Right ventricle myocardium inferior (tissue), 1 donor: ENCODE measurements around the gene VPS26B. TPM values are rescaled to one million over a fixed set of nuclear protein-coding genes. Genes with fewer than 3 reads are reported as not detected.
"Not testable (repeated sequence)": the region's sequence is repeated elsewhere in the genome, so short reads cannot be mapped to it uniquely, and the experiment has no call there.

Experiments
- ATAC-seq: fragments of 200-7000 bp; cut with Tn5 transposase; one replicate; pipeline ENCODE4 v1.9.1; 2020; ENCODE audit warnings: mild to moderate bottlenecking, moderate library complexity
- DNase-seq: peaks from one replicate; pipeline ENCODE4 v3.0.0; 2021; ENCODE audit errors: missing footprints
- intact Hi-C: fragments of 100-400 bp; cut with DNase I; formaldehyde crosslinking; loops from one replicate; pipeline ENCODE4 v1.11.0; 2022
- total RNA-seq: library from RNA; stranded (reverse); fragmentation: NEBNext Ultra II Directional; extraction: Animal tissue kit (Norgen Biotek cat#: 25700); gene quantifications from one replicate; pipeline ENCODE4 v1.2.1, GENCODE V29; 2021
- donor health status: DM: no; HTN: yes; CAD: no; lungs with severe emphysema.

Gene VPS26B
- total RNA-seq, 1 donor from 2014 or later = 39.5 TPM

DNA sequence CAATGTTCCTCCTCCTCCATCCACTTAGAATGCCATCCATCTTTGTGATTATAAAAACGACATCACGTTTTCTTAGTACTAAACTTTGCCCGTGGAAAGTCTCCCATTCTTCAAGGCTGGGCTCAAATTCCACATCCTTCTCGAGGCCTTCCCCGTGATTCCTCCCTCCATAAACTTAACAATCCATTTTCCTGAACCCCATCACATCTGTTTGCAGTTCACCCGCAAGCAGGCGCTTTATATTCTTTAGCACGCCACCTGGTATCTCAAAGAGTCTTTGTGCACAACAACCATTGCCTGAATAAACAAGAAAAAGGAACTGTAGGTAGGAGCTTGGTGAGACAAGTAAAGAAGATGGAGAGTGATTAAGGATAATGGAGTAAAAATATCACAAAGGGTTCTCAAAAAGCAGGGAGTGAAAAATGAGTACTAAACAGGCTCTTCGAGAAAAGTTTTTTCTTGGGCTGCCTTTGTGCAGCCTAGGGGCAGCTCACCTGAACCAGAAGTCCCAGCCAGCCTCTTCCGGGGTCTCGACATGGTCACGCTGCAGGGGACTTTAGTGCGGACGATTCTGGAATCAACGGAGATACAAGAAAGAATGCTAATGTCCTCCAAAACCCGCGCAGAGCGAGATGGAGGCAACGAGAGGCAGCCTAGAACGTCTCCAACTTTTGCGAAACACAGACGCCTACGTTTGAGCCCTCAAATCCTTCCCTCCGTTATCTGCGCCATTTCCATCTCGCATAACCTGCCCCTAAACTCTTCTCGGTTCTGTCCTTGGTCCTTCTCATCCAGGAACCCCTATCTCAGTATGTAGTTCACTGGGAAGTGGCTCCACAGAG, 28.1 kb downstream of the VPS26B start:
- no peak for DNase-seq
- ATAC-seq = no peak
- intact Hi-C loops = loop anchor here (1.0 kb wide), 1 partner anchor 28 kb away; the partner anchor contains the start of gene VPS26B

- DNase-seq (peak; percentile 97), ATAC-seq (peak; percentile 100)
- intact Hi-C loops = loop anchor here (1.0 kb wide), 1 partner anchor 29 kb away; the partner anchor contains the start of gene VPS26B
Measured at GRCh38 chr11:134253188-134253993, 28.9 kb downstream of the VPS26B start, which contains the start of the genes ACAD8 and THYN1. ACAD8 (plus strand) TSS chr11:134253568; CDS start chr11:134253601, 33 bp downstream. THYN1 (minus strand) TSS chr11:134253352; CDS start chr11:134252882, 470 bp downstream.

GRCh38 chr11:134254433-134255183, 30.1 kb downstream of the VPS26B start:
- ATAC-seq (no peak), DNase-seq (no peak)
- intact Hi-C loops = no loop called here

- intact Hi-C loops, DNase-seq, ATAC-seq: not testable (repeated sequence)
Measured at GRCh38 chr11:134255184-134255561, 30.7 kb downstream of the VPS26B start.

- ATAC-seq (no peak), DNase-seq (no peak)
- intact Hi-C loops = no loop called here
Measured at GRCh38 chr11:134257101-134257500, 32.6 kb downstream of the VPS26B start.

DNA sequence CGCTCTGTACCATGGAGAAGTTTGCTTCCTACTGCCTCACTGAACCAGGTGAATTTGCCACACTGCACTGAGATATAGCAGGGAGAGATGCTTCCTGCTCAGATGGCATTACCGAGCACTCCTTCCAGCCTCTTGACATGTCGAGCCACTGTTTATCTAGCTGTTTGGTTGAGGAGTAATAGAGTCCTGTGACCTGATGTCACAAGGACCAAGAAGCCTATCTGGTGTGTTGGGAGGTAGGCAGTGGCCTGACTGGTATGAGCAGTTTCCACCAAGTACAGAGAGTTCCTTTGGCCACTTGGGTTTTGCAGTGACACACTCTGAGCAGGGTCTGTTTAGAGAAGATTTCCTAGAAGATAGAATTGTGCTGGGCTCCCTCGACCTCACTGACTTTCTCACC, 34.1 kb downstream of the VPS26B start:
- no peak for DNase-seq
- ATAC-seq = no peak
- intact Hi-C loops = no loop called here

DNA sequence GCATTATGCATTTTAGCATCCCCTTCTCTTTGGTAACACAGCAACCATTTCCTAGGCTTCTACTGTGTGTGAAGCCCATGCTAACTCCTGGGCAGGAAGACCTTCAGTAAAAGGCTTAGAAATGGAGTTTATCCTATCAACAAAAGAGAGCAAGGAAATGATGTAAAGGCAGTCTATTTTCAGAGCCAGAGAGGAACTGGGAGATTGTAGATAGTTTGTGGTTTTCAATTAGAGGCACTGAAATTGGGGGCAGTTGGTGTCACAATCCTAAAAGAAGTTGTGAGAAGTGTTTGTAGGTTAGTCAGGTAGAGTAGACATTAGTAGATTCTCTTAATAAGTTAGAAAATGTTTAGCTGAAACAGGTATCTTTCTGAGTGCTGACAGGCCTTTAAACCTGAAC, 36.0 kb downstream of the VPS26B start:
- DNase-seq (no peak), ATAC-seq (no peak)
- intact Hi-C loops = no loop called here

DNA sequence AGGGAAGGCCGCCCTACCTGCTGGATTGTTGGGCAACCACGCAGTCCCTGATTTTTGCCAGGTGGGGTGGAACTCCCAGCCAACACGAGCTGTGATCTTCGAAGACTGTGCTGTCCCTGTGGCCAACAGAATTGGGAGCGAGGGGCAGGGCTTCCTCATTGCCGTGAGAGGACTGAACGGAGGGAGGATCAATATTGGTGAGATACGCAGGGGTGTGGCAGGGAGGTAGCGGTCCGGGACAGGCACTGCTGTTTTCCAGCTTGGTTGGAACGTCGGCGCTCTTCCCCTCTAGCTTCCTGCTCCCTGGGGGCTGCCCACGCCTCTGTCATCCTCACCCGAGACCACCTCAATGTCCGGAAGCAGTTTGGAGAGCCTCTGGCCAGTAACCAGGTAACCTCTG, 36.5 kb downstream of the VPS26B start:
- intact Hi-C loops = no loop called here
- no peak for ATAC-seq
- no peak for DNase-seq

DNA sequence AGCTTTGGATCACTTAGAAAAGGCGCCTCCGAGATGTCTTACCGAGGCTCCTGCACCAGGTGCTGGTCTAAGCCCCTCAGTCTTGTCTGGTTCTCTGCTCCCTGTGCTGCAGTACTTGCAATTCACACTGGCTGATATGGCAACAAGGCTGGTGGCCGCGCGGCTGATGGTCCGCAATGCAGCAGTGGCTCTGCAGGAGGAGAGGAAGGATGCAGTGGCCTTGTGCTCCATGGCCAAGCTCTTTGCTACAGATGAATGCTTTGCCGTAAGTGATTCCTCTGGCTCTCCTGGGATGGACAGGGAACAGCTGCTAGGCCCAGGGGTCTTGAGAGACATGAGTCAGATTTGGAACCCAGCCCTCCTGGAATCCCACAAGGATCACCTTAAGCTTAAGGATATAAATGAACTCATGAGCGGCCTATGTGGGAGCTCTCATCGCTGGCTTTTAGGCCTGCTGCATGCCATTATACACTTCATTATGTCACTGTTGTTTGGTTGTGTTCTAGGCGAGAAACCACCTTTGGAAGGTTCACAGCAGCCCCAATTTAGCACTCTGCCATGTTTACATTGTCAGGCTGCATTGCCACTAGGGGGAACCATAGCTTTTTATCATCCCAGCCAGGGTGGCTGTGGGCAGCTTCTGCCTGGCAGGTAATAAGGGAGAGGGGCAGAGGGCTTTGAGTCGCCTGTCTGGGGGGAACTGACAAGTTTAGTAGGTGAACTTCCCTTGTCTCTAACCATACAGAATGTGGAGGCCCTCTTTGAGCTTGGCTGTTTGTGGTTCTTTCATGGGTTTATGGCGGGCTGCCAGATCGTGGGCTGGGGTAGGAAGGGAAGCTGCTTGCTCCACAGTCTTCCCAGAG, 37.4 kb downstream of the VPS26B start:
- peak; percentile 19 for ATAC-seq
- intact Hi-C loops = no loop called here
- no peak for DNase-seq

- DNase-seq (no peak), ATAC-seq (no peak)
- intact Hi-C loops = no loop called here
Measured at GRCh38 chr11:134264966-134265764, 40.7 kb downstream of the VPS26B start.

- intact Hi-C loops = no loop called here
- ATAC-seq = no peak
- DNase-seq = no peak
Measured at GRCh38 chr11:134266440-134266839, 42.0 kb downstream of the VPS26B start.

GRCh38 chr11:134266841-134267251, 42.4 kb downstream of the VPS26B start:
- ATAC-seq (peak; percentile 33), DNase-seq (no peak)
- intact Hi-C loops = no loop called here

GRCh38 chr11:134267461-134267860, 43.0 kb downstream of the VPS26B start:
- no peak for ATAC-seq
- DNase-seq = no peak
- intact Hi-C loops = no loop called here

- intact Hi-C loops = no loop called here
- no peak for ATAC-seq
- no peak for DNase-seq
Measured at GRCh38 chr11:134267966-134268365, 43.5 kb downstream of the VPS26B start.

DNA sequence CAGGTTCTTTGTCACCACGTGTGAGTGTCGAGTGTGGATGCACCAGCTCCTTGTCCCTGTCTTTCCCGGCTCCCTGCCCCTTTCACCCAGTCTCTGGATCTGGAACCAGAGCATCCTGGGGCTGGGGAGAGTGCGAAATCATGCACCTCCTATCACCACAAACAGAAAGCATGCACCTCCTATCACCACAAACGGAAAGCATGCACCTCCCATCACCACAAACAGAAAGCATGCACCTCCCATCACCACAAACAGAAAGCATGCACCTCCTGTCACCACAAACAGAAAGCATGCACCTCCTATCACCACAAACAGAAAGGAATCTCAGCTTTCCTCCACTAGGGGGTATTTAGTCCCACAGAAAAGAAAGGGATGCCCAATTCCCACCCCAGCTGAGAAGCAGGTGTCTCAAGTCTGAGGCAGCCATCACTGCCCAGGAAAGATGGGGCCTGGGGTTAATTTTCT, 45.8 kb downstream of the VPS26B start:
- intact Hi-C loops = no loop called here
- ATAC-seq (no peak), DNase-seq (no peak)

DNA sequence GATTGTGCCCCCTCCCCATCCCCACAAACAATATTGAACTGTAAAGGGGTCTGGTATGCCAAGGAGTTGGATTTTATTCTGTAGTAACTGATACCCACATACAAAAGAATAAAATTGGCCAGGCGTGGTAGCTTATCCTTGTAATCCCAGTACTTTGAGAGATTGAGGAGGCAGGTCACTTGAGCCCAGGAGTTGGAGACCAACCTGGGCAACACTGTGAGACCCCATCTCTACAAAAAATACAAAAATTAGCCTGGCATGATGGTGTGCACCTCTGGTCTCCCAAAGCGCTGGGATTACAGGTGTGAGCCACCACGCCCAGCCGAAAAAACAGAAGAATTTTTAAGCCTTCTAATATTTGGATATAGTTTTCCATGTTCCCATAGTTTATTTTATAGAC, 47.5 kb downstream of the VPS26B start:
- intact Hi-C loops = no loop called here
- ATAC-seq (no peak), DNase-seq (no peak)
